Spleen (tissue), 11 donors: ENCODE results near the gene CKAP2L. TPM values are rescaled to one million over a fixed set of nuclear protein-coding genes. Genes with fewer than 3 reads are reported as not detected.
"Not testable (repeated sequence)": the region's sequence is repeated elsewhere in the genome, so short reads cannot be mapped to it uniquely, and the experiment has no call there.

Experiments used
- DNase-seq: peaks from one replicate; pipeline ENCODE4 v3.0.0-alpha.2; 2020
- H3K27ac ChIP-seq, 8 donors: fragments of 200-600 bp; sonication (generic) in 7 of 8; 1 replicate in 4 of 8; 2 replicates in 4 of 8; pipeline versions ENCODE4 v1.5.0 to v1.8.0; 2016 to 2021; ENCODE audit warnings: inconsistent platforms in 4 of 8, mild to moderate bottlenecking in 4 of 8, moderate library complexity in 1 of 8
- H3K27me3 ChIP-seq, 7 donors: fragments of 200-600 bp; sonication (generic) in 6 of 7; replicated peaks in 1 of 7; 1 replicate in 4 of 7; 2 replicates in 3 of 7; pipeline versions ENCODE4 v1.5.0 to v1.8.0; 2016 to 2021; ENCODE audit warnings: inconsistent platforms in 3 of 7, mild to moderate bottlenecking in 1 of 7
- H3K36me3 ChIP-seq, 6 donors: fragments of 200-600 bp; sonication (generic) in 5 of 6; 1 replicate in 4 of 6; 2 replicates in 2 of 6; pipeline versions ENCODE4 v1.5.0 to v1.8.0; 2016 to 2021; ENCODE audit warnings: inconsistent platforms in 2 of 6
- H3K4me1 ChIP-seq, 6 donors: fragments of 200-600 bp; sonication (generic) in 5 of 6; 1 replicate in 3 of 6; 2 replicates in 3 of 6; pipeline versions ENCODE4 v1.5.0 to v1.8.0; 2016 to 2021; ENCODE audit warnings: inconsistent platforms in 3 of 6
- H3K4me3 ChIP-seq, 8 donors: fragments of 200-600 bp; sonication (generic) in 7 of 8; 1 replicate in 4 of 8; 2 replicates in 4 of 8; pipeline versions ENCODE4 v1.5.0 to v1.8.0; 2016 to 2021; ENCODE audit warnings: inconsistent platforms in 4 of 8, mild to moderate bottlenecking in 4 of 8, moderate library complexity in 2 of 8
- H3K9me3 ChIP-seq, 8 donors: fragments of 200-600 bp; sonication (generic) in 7 of 8; 1 replicate in 4 of 8; 2 replicates in 4 of 8; pipeline versions ENCODE4 v1.5.0 to v1.8.0; 2016 to 2021; ENCODE audit warnings: inconsistent platforms in 4 of 8
- CTCF ChIP-seq, 11 experiments: fragments of 200-600 bp in 7 of 11; fragments of 450-650 bp in 4 of 11; sonication (generic) in 4 of 11; IDR thresholded peaks in 8 of 11; conservative IDR thresholded peaks in 3 of 11; 1 replicate in 7 of 11; 2 replicates in 4 of 11; pipeline versions ENCODE4 v1.4.0 to v1.8.0; 2016 to 2021; ENCODE audit warnings: antibody characterized with exemption in 11 of 11, inconsistent platforms in 4 of 11, mild to moderate bottlenecking in 1 of 11
- POLR2A ChIP-seq, 3 donors: fragments of 450-650 bp; IDR thresholded peaks; one replicate each; pipeline ENCODE4 v1.5.1; 2017; ENCODE audit warnings: antibody characterized with exemption in 3 of 3, mild to moderate bottlenecking in 1 of 3
- POLR2AphosphoS5 ChIP-seq, 3 donors: sonication (generic); formaldehyde crosslinking; IDR thresholded peaks; one replicate each; pipeline ENCODE4 v1.5.1; 2017; ENCODE audit warnings: antibody characterized with exemption in 3 of 3
- WGBS, 5 donors: extraction: QIAGEN DNeasy Blood & Tissue Kit in 3 of 5; methylation state at CpG; one replicate each; pipeline versions ENCODE4 v1.1.5 to v1.1.7; 2013 to 2018; 5-methylcytosine and 5-hydroxymethylcytosine counted together
- intact Hi-C: fragments of 100-400 bp; cut with DNase I; formaldehyde crosslinking; loops from one replicate; pipeline ENCODE4 v1.15.0; 2023; ENCODE audit warnings: low total_unique reads
- polyA plus RNA-seq, 3 donors: library from polyadenylated mRNA; stranded (reverse); fragments of 200-250 nt; gene quantifications; one replicate each; pipeline ENCODE4 v1.2.1, GENCODE V29; 2013
- total RNA-seq, 7 donors: library from RNA; depleted of rRNA in 3 of 7; stranded (reverse); fragments of >200 nt in 3 of 7; fragmentation: NEBNext Ultra II Directional in 4 of 7; extraction: Animal tissue kit (Norgen Biotek cat#: 25700) in 4 of 7; gene quantifications; one replicate each; pipeline versions ENCODE4 v1.1.0 to v1.2.1, GENCODE V29; 2016 to 2021
- donor health status: healthy with polysubstance abuse.
- donor health status: DM: no; HTN: no; CAD: no; lungs with moderate emphysema.
- donor health status: DM: no; HTN: no; CAD: no.
- donor health status: Bipolar disorder and iron deficiency.
- donor health status: healthy.
- donor health status: DM: no; HTN: no; CAD: no.
- donor health status: DM: yes; HTN: yes; CAD: no.

The CKAP2L gene
- total and polyA plus RNA-seq, 10 donors: 0.20 to 3.5 (median 1.5) TPM

- DNase-seq: no peak
- H3K27me3 ChIP-seq: no peaks in the 10 kb centered on the region
- intact Hi-C loops: no loop called here
- peak overlapping the region in 7 of 8 donors; percentile 49 to 89 (median 68) for H3K27ac ChIP-seq
- peaks cover 7 to 74% (median 58%) of the 10 kb centered on the region in 6 donors for H3K4me1 ChIP-seq
- no peaks in the 10 kb centered on the region for H3K36me3 ChIP-seq
- TF ChIP-seq CTCF (IDR thresholded peaks at IDR 0.05 in 8 of 11, conservative IDR thresholded peaks at IDR 0.05 in 3 of 11) (no peak), POLR2A (IDR thresholded peaks at IDR 0.05) (no peak), POLR2AphosphoS5 (IDR thresholded peaks at IDR 0.05) (no peak)
- 48 to 59% (median 58%) methylated on average over 10 of the region's 10 CpGs for WGBS, 5 donors
- H3K9me3 ChIP-seq: no peaks in the 10 kb centered on the region
- H3K4me3 ChIP-seq: peak overlapping the region in 1 of 8 donors; percentile 3
Observed at GRCh38 chr2:112708968-112709367, 55.4 kb downstream of the CKAP2L start.

GRCh38 chr2:112706947-112707346 lies 57.5 kb downstream of the CKAP2L start:
- WGBS, 5 donors: 75 to 83% (median 78%) methylated on average over 9 of the region's 9 CpGs
- H3K27me3 ChIP-seq, intact Hi-C loops, DNase-seq, H3K36me3 ChIP-seq, H3K4me3 ChIP-seq, H3K9me3 ChIP-seq: not testable (repeated sequence)
- H3K27ac ChIP-seq: peak overlapping the region in 4 of 8 donors; percentile 68 to 89 (median 83)
- peaks cover 7 to 64% (median 49%) of the 10 kb centered on the region in 6 donors for H3K4me1 ChIP-seq

GRCh38 chr2:112706170-112706664 lies 58.2 kb downstream of the CKAP2L start:
- DNase-seq: no peak
- H3K4me1 ChIP-seq: peaks cover 7 to 70% (median 57%) of the 10 kb centered on the region in 6 donors

GRCh38 chr2:112705575-112705974 lies 58.8 kb downstream of the CKAP2L start:
- Histone ChIP-seq H3K27ac (peak overlapping the region in 4 of 8 donors; percentile 19 to 89 (median 44)), H3K27me3 (no peaks in the 10 kb centered on the region), H3K36me3 (no peaks in the 10 kb centered on the region), H3K4me3 (no peak overlapping the region), H3K9me3 (no peaks in the 10 kb centered on the region), H3K4me1 (peaks cover 10 to 73% (median 63%) of the 10 kb centered on the region in 6 donors)
- intact Hi-C loops: no loop called here
- TF ChIP-seq CTCF (IDR thresholded peaks at IDR 0.05 in 8 of 11, conservative IDR thresholded peaks at IDR 0.05 in 3 of 11) (no peak), POLR2A (IDR thresholded peaks at IDR 0.05) (no peak), POLR2AphosphoS5 (IDR thresholded peaks at IDR 0.05) (no peak)
- DNase-seq: no peak
- WGBS, 5 donors: 78 to 92% (median 79%) methylated on average over 3 to 4 of the region's 4 CpGs

More at GRCh38 chr2:112706170-112706664, 58.2 kb downstream of the CKAP2L start:
- no peak for TF ChIP-seq CTCF (IDR thresholded peaks at IDR 0.05 in 8 of 11, conservative IDR thresholded peaks at IDR 0.05 in 3 of 11)
- TF ChIP-seq POLR2AphosphoS5 (IDR thresholded peaks at IDR 0.05): peak in 1 of 3 donors; percentile 19
- H3K36me3 ChIP-seq: no peaks in the 10 kb centered on the region
- intact Hi-C loops: no loop called here
- WGBS, 5 donors: 10 to 33% (median 25%) methylated on average over 5 of the region's 5 CpGs
- H3K4me3 ChIP-seq: no peak overlapping the region
- no peaks in the 10 kb centered on the region for H3K9me3 ChIP-seq
- H3K27me3 ChIP-seq: no peaks in the 10 kb centered on the region
- peak overlapping the region in 4 of 8 donors; percentile 19 to 89 (median 44) for H3K27ac ChIP-seq
